Activated T-cell treated with anti-CD3 and anti-CD28 coated beads, Interleukin-2, amount 50 U/mL, for 72 hours (primary cell): ENCODE results near the gene THSD7A. TPM values are rescaled to one million over a fixed set of nuclear protein-coding genes. Genes with fewer than 3 reads are reported as not detected.

Source experiments
- ATAC-seq, 2 donors: fragments of 150-1000 bp; cut with Tn5 transposase; replicated peaks in 1 of 2; 2 replicates each; pipeline ENCODE4 v1.10.0; 2021; ENCODE audit warnings: moderate library complexity in 2 of 2, mild to moderate bottlenecking in 1 of 2
- DNase-seq, 2 donors: peaks; one replicate each; pipeline ENCODE4 v3.0.0; 2021 to 2022; ENCODE audit warnings: mixed read lengths in 1 of 2
- H3K27ac Mint-ChIP-seq: one replicate; pipeline ENCODE4 v1.8.0; 2022; ENCODE audit warnings: mild to moderate bottlenecking, moderate library complexity, mixed read lengths
- H3K27me3 Mint-ChIP-seq: one replicate; pipeline ENCODE4 v1.8.0; 2022; ENCODE audit warnings: low read depth, mixed read lengths
- H3K36me3 Mint-ChIP-seq, 2 donors: one replicate each; pipeline ENCODE4 v1.8.0; 2022; ENCODE audit warnings: mixed read lengths in 2 of 2, mild to moderate bottlenecking in 1 of 2; ENCODE audit not compliant: insufficient read depth in 2 of 2
- H3K4me1 Mint-ChIP-seq: one replicate; pipeline ENCODE4 v1.8.0; 2022; ENCODE audit warnings: low read depth, mixed read lengths
- H3K4me3 Mint-ChIP-seq, 2 donors: one replicate each; pipeline ENCODE4 v1.8.0; 2022; ENCODE audit warnings: mild to moderate bottlenecking in 2 of 2, mixed read lengths in 2 of 2, moderate library complexity in 2 of 2
- H3K9me3 Mint-ChIP-seq, 2 donors: one replicate each; pipeline ENCODE4 v1.8.0; 2022; ENCODE audit warnings: mixed read lengths in 2 of 2
- total RNA-seq, 2 donors: library from RNA; stranded (reverse); gene quantifications; one replicate each; pipeline ENCODE4 v1.2.3, GENCODE V29; 2022

Gene THSD7A
- total RNA-seq, 2 donors from 2014 or later = not detected

- no peak overlapping the region for H3K27ac Mint-ChIP-seq
- peaks cover 33% of the 10 kb centered on the region for H3K27me3 Mint-ChIP-seq
These were observed 3.3 kb upstream of the THSD7A start for GRCh38 chr7:11835260-11835659.

GRCh38 chr7:11833431-11833830 is 1.4 kb upstream of the THSD7A start:
- Mint-ChIP-seq H3K36me3 (no peaks in the 10 kb centered on the region), H3K9me3 (no peaks in the 10 kb centered on the region), H3K4me1 (peaks cover 3% of the 10 kb centered on the region), H3K27ac (no peak overlapping the region), H3K27me3 (peaks cover 43% of the 10 kb centered on the region), H3K4me3 (no peak overlapping the region)
- DNase-seq = no peak
- ATAC-seq = no peak

More at GRCh38 chr7:11835260-11835659, 3.3 kb upstream of the THSD7A start:
- no peak for DNase-seq
- Mint-ChIP-seq H3K9me3 (no peaks in the 10 kb centered on the region), H3K36me3 (no peaks in the 10 kb centered on the region), H3K4me3 (no peak overlapping the region), H3K4me1 (peaks cover 3% of the 10 kb centered on the region)
- ATAC-seq = no peak

GRCh38 chr7:11831156-11831735 is 752 bp downstream of the THSD7A start:
- peak overlapping the region; percentile 54 to 87 for H3K4me3 Mint-ChIP-seq
- H3K27me3 Mint-ChIP-seq = peaks cover 43% of the 10 kb centered on the region
- ATAC-seq = no peak
- peaks cover 3% of the 10 kb centered on the region for H3K4me1 Mint-ChIP-seq
- no peak overlapping the region for H3K27ac Mint-ChIP-seq
- H3K9me3 Mint-ChIP-seq = no peaks in the 10 kb centered on the region
- H3K36me3 Mint-ChIP-seq = no peaks in the 10 kb centered on the region
- DNase-seq = no peak

- DNase-seq (no peak), ATAC-seq (peak in 1 of 2 donors; percentile 57)
- H3K27ac Mint-ChIP-seq = no peak overlapping the region
- peaks cover 3% of the 10 kb centered on the region for H3K4me1 Mint-ChIP-seq
- H3K4me3 Mint-ChIP-seq = peak overlapping the region; percentile 54 to 87
- H3K9me3 Mint-ChIP-seq = no peaks in the 10 kb centered on the region
- peaks cover 43% of the 10 kb centered on the region for H3K27me3 Mint-ChIP-seq
- no peaks in the 10 kb centered on the region for H3K36me3 Mint-ChIP-seq
These were observed 1.3 kb downstream of the THSD7A start for GRCh38 chr7:11830582-11831155.

- H3K27ac Mint-ChIP-seq = no peak overlapping the region
These were observed 2.0 kb downstream of the THSD7A start for GRCh38 chr7:11829954-11830353.

GRCh38 chr7:11819947-11820346 is 12.1 kb downstream of the THSD7A start:
- H3K4me1 Mint-ChIP-seq = no peaks in the 10 kb centered on the region
- DNase-seq (no peak), ATAC-seq (no peak)
- no peak overlapping the region for H3K4me3 Mint-ChIP-seq
- no peaks in the 10 kb centered on the region for H3K36me3 Mint-ChIP-seq
- no peaks in the 10 kb centered on the region for H3K27me3 Mint-ChIP-seq
- no peak overlapping the region for H3K27ac Mint-ChIP-seq
- peaks cover 0 to 4% of the 10 kb centered on the region in 2 donors for H3K9me3 Mint-ChIP-seq

More at GRCh38 chr7:11829954-11830353, 2.0 kb downstream of the THSD7A start:
- Mint-ChIP-seq H3K9me3 (no peaks in the 10 kb centered on the region), H3K4me1 (peaks cover 3% of the 10 kb centered on the region), H3K36me3 (no peaks in the 10 kb centered on the region), H3K4me3 (no peak overlapping the region), H3K27me3 (peaks cover 43% of the 10 kb centered on the region)
- DNase-seq (no peak), ATAC-seq (no peak)

GRCh38 chr7:11819271-11819670 is 12.7 kb downstream of the THSD7A start:
- DNase-seq (no peak), ATAC-seq (no peak)
- Mint-ChIP-seq H3K36me3 (no peaks in the 10 kb centered on the region), H3K4me3 (no peak overlapping the region), H3K27ac (no peak overlapping the region), H3K27me3 (no peaks in the 10 kb centered on the region), H3K9me3 (peaks cover 0 to 4% of the 10 kb centered on the region in 2 donors), H3K4me1 (no peaks in the 10 kb centered on the region)

GRCh38 chr7:11818281-11818680 is 13.7 kb downstream of the THSD7A start:
- H3K4me3 Mint-ChIP-seq = no peak overlapping the region
- ATAC-seq (no peak), DNase-seq (no peak)
- no peaks in the 10 kb centered on the region for H3K4me1 Mint-ChIP-seq
- no peaks in the 10 kb centered on the region for H3K36me3 Mint-ChIP-seq
- H3K9me3 Mint-ChIP-seq = peaks cover 0 to 4% of the 10 kb centered on the region in 2 donors
- H3K27me3 Mint-ChIP-seq = no peaks in the 10 kb centered on the region
- H3K27ac Mint-ChIP-seq = no peak overlapping the region

GRCh38 chr7:11817111-11817740 is 14.8 kb downstream of the THSD7A start:
- DNase-seq (no peak), ATAC-seq (no peak)
- no peak overlapping the region for H3K4me3 Mint-ChIP-seq
- no peaks in the 10 kb centered on the region for H3K36me3 Mint-ChIP-seq
- no peak overlapping the region for H3K27ac Mint-ChIP-seq
- H3K4me1 Mint-ChIP-seq = no peaks in the 10 kb centered on the region
- H3K9me3 Mint-ChIP-seq = peaks cover 0 to 4% of the 10 kb centered on the region in 2 donors
- H3K27me3 Mint-ChIP-seq = no peaks in the 10 kb centered on the region

GRCh38 chr7:11811709-11812108 is 20.3 kb downstream of the THSD7A start:
- ATAC-seq (no peak), DNase-seq (no peak)
- Mint-ChIP-seq H3K4me3 (no peak overlapping the region), H3K27ac (no peak overlapping the region), H3K27me3 (no peaks in the 10 kb centered on the region), H3K36me3 (no peaks in the 10 kb centered on the region), H3K9me3 (peaks cover 0 to 3% of the 10 kb centered on the region in 2 donors), H3K4me1 (no peaks in the 10 kb centered on the region)

GRCh38 chr7:11810043-11810625 is 21.9 kb downstream of the THSD7A start:
- no peaks in the 10 kb centered on the region for H3K27me3 Mint-ChIP-seq
- H3K4me3 Mint-ChIP-seq = no peak overlapping the region
- H3K9me3 Mint-ChIP-seq = peaks cover 0 to 3% of the 10 kb centered on the region in 2 donors
- H3K36me3 Mint-ChIP-seq = no peaks in the 10 kb centered on the region
- no peaks in the 10 kb centered on the region for H3K4me1 Mint-ChIP-seq
- ATAC-seq (no peak), DNase-seq (no peak)
- no peak overlapping the region for H3K27ac Mint-ChIP-seq

- no peak for DNase-seq
- Mint-ChIP-seq H3K36me3 (no peaks in the 10 kb centered on the region), H3K4me3 (no peak overlapping the region), H3K9me3 (peaks cover 0 to 3% of the 10 kb centered on the region in 2 donors), H3K4me1 (no peaks in the 10 kb centered on the region), H3K27ac (no peak overlapping the region), H3K27me3 (no peaks in the 10 kb centered on the region)
- no peak for ATAC-seq
These were observed 25.0 kb downstream of the THSD7A start for GRCh38 chr7:11807000-11807399.

- DNase-seq = no peak
- H3K36me3 Mint-ChIP-seq = no peaks in the 10 kb centered on the region
- no peaks in the 10 kb centered on the region for H3K4me1 Mint-ChIP-seq
- no peaks in the 10 kb centered on the region for H3K9me3 Mint-ChIP-seq
- no peak for ATAC-seq
- H3K27ac Mint-ChIP-seq = no peak overlapping the region
- no peaks in the 10 kb centered on the region for H3K27me3 Mint-ChIP-seq
- no peak overlapping the region for H3K4me3 Mint-ChIP-seq
These were observed 27.4 kb downstream of the THSD7A start for GRCh38 chr7:11804621-11805020.
